ENCODE data around the gene PAN3.

GRCh38 chr13:28239374-28239773, 101.0 kb downstream of the PAN3 start:
- TF ChIP-seq ZIC2 (tag by site-specific recombination; IDR thresholded peaks at IDR 0.05) (no peak), CTCF (tag by site-specific recombination; IDR thresholded peaks at IDR 0.05) (no peak), ZNF19 (tag by site-specific recombination; IDR thresholded peaks at IDR 0.05; ENCODE audit: low read depth) (no peak), ZSCAN5A (tag by site-specific recombination; IDR thresholded peaks at IDR 0.05) (no peak)

All from HEK293 (cell line).